Measurements from ENCODE around the gene KCNQ1. TPM values are rescaled to one million over a fixed set of nuclear protein-coding genes. Genes with fewer than 3 reads are reported as not detected.

Gene KCNQ1
- total RNA-seq, 2 donors from 2014 or later: 51.4 to 55.8 TPM

DNA sequence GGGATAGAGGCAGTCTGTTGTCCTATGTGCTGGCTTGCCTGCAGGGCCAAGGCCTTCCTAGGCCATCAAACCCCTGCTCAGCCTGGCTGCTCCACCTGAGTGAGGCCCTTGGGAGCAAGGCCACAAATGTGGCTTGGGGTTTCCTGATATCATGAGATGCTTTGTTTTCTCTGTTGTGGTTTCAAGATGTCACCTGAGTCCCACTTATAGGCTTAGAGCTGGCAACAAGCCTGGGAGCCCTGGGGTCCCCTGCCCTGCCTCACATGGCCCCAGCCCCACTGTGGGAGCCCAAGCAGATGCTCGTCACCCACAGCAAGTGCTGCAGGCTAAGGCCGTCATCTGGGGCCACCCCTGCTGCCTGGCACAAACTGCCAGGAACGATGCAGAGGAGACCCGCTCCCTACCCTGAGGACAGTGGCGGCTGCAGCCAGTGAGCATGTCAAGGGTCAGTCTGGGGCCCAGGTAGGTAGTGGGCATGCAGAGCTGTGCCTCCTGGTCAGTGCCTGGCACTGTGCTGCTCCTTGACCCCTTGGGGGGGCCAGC lies 330.3 kb downstream of the KCNQ1 start:
- Histone ChIP-seq H3K36me3 (no peaks in the 10 kb centered on the region), H3K9ac (ENCODE audit: low read depth in 2 of 2, low read length in 2 of 2) (no peak overlapping the region), H3K4me3 (no peak overlapping the region), H3K27me3 (no peaks in the 10 kb centered on the region), H3K27ac (no peak overlapping the region), H3K9me3 (no peaks in the 10 kb centered on the region), H3K4me1 (peaks cover 10% of the 10 kb centered on the region)
- intact Hi-C loops (cut with DNase I): no loop called here
- TF ChIP-seq, protein P1, sequence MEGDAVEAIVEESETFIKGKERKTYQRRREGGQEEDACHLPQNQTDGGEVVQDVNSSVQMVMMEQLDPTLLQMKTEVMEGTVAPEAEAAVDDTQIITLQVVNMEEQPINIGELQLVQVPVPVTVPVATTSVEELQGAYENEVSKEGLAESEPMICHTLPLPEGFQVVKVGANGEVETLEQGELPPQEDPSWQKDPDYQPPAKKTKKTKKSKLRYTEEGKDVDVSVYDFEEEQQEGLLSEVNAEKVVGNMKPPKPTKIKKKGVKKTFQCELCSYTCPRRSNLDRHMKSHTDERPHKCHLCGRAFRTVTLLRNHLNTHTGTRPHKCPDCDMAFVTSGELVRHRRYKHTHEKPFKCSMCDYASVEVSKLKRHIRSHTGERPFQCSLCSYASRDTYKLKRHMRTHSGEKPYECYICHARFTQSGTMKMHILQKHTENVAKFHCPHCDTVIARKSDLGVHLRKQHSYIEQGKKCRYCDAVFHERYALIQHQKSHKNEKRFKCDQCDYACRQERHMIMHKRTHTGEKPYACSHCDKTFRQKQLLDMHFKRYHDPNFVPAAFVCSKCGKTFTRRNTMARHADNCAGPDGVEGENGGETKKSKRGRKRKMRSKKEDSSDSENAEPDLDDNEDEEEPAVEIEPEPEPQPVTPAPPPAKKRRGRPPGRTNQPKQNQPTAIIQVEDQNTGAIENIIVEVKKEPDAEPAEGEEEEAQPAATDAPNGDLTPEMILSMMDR (IDR thresholded peaks at IDR 0.05): no peak
- DNase-seq: peak; percentile 15

GRCh38 chr11:2775626-2776350 lies 331.0 kb downstream of the KCNQ1 start:
- Histone ChIP-seq H3K36me3 (no peaks in the 10 kb centered on the region), H3K27me3 (no peaks in the 10 kb centered on the region), H3K9ac (ENCODE audit: low read depth in 2 of 2, low read length in 2 of 2) (no peak overlapping the region), H3K4me3 (no peak overlapping the region), H3K27ac (no peak overlapping the region), H3K4me1 (peaks cover 10% of the 10 kb centered on the region), H3K9me3 (no peaks in the 10 kb centered on the region)
- DNase-seq: peak; percentile 14
- intact Hi-C loops (cut with DNase I): no loop called here
- TF ChIP-seq, protein P1 (IDR thresholded peaks at IDR 0.05): no peak

DNA sequence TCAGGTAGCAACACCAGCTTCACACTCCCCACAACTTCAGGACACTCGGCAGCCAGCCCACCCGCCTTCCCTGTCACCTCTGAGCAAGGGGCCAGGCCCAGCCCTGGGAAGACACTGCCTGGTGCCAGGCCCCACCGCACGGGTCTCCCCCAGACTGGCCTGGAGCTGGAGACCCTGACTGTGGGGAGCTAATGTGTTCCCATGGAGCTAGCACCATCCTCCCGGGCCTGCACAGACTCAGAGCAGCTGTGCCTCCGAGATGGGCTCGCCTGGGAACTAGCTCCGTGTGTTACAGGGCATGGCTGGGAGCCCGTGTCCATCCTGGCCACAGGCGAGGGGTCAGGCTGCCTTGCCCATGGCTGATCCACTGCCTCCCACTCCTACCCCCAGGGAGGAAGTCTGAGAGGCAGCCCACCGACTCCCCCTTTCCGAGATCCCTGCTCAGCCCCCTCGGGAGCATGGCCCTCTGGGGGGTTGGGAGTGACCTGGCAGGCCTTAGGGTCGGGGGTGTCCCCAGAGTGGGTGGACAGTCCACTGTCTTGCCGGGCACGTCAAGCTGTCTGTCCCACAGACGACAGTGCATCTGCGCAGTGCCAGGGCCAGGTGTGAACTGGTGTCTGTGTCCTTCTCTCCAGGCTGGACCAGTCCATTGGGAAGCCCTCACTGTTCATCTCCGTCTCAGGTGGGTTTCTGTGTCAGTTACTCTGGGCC lies 331.7 kb downstream of the KCNQ1 start:
- TF ChIP-seq, protein P1 (IDR thresholded peaks at IDR 0.05): no peak
- no peak overlapping the region for H3K4me3 ChIP-seq
- no peak overlapping the region for H3K9ac ChIP-seq (ENCODE audit: low read depth in 2 of 2, low read length in 2 of 2)
- H3K27me3 ChIP-seq: no peaks in the 10 kb centered on the region
- H3K4me1 ChIP-seq: peaks cover 10% of the 10 kb centered on the region
- no peaks in the 10 kb centered on the region for H3K9me3 ChIP-seq
- peak; percentile 14 for DNase-seq
- H3K36me3 ChIP-seq: no peaks in the 10 kb centered on the region
- H3K27ac ChIP-seq: no peak overlapping the region
- intact Hi-C loops (cut with DNase I): no loop called here

DNA sequence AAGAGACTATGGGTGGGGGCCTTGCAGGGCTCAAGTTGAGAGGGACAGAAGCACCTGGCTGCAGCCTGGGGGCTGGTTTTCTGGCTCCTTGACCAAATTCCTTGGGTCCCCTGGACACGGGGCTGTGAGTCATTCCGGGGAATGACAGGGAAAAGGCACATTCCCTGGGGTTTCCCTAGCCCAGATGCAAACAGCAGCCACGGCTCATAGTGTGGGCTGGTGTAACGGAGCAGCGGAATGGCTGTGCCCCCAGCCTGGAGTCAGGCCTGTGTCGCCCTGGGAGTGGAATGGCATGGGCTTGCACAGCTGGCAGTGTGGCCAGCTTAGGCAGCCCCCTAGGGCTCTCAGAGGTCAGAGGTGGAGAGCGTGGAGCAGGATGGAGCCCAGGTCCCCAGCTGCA lies 332.6 kb downstream of the KCNQ1 start:
- Histone ChIP-seq H3K4me1 (peaks cover 10% of the 10 kb centered on the region), H3K27ac (no peak overlapping the region), H3K9me3 (no peaks in the 10 kb centered on the region), H3K27me3 (no peaks in the 10 kb centered on the region), H3K4me3 (no peak overlapping the region), H3K9ac (ENCODE audit: low read depth in 2 of 2, low read length in 2 of 2) (no peak overlapping the region), H3K36me3 (no peaks in the 10 kb centered on the region)
- TF ChIP-seq, protein P1 (IDR thresholded peaks at IDR 0.05): no peak
- intact Hi-C loops (cut with DNase I): no loop called here
- peak; percentile 17 for DNase-seq

GRCh38 chr11:2777871-2778629 lies 333.2 kb downstream of the KCNQ1 start:
- peak; percentile 22 for DNase-seq
- Histone ChIP-seq H3K4me3 (no peak overlapping the region), H3K27me3 (no peaks in the 10 kb centered on the region), H3K36me3 (no peaks in the 10 kb centered on the region), H3K9ac (ENCODE audit: low read depth in 2 of 2, low read length in 2 of 2) (no peak overlapping the region), H3K9me3 (no peaks in the 10 kb centered on the region), H3K4me1 (peaks cover 10% of the 10 kb centered on the region), H3K27ac (peak overlapping the region; percentile 75)
- intact Hi-C loops (cut with DNase I): no loop called here
- TF ChIP-seq, protein P1 (IDR thresholded peaks at IDR 0.05): no peak
